Thyroid gland (tissue), 4 donors: ENCODE measurements around the gene MMP20.

Experiments used
- POLR2A ChIP-seq, 2 donors: fragments of 450-650 bp; IDR thresholded peaks; one replicate each; pipeline ENCODE4 v1.6.1; 2017; ENCODE audit warnings: antibody characterized with exemption in 2 of 2, mild to moderate bottlenecking in 2 of 2, moderate library complexity in 1 of 2
- TF ChIP-seq, protein P1 (sequence below), 6 experiments: fragments of 200-600 bp in 3 of 6; fragments of 450-650 bp in 3 of 6; sonication (generic) in 3 of 6; IDR thresholded peaks; one replicate each; pipeline ENCODE4 v1.5.1; 2016 to 2019; ENCODE audit warnings: antibody characterized with exemption in 6 of 6, mild to moderate bottlenecking in 2 of 6, inconsistent platforms in 1 of 6, moderate library complexity in 1 of 6

DNA sequence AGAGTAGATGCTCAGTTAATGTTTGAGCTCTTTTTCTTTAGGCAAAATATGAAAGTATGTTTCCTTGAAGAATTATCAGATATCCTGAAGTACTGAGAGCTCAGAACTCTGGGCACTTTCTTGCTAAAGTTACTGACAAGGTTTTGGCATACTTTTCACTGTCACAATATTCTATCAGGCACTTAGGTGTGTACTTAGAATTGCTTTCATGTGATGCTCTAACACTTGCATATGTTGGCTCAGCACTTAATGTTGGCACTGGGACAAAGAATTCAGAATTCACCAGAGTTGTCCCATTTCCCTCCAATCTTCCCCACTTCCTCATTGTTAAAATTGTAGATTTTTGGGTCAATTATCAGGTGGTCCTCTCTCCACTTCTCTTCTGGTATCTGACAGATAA lies 5.0 kb downstream of the MMP20 start:
- TF ChIP-seq, protein P1, sequence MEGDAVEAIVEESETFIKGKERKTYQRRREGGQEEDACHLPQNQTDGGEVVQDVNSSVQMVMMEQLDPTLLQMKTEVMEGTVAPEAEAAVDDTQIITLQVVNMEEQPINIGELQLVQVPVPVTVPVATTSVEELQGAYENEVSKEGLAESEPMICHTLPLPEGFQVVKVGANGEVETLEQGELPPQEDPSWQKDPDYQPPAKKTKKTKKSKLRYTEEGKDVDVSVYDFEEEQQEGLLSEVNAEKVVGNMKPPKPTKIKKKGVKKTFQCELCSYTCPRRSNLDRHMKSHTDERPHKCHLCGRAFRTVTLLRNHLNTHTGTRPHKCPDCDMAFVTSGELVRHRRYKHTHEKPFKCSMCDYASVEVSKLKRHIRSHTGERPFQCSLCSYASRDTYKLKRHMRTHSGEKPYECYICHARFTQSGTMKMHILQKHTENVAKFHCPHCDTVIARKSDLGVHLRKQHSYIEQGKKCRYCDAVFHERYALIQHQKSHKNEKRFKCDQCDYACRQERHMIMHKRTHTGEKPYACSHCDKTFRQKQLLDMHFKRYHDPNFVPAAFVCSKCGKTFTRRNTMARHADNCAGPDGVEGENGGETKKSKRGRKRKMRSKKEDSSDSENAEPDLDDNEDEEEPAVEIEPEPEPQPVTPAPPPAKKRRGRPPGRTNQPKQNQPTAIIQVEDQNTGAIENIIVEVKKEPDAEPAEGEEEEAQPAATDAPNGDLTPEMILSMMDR (IDR thresholded peaks at IDR 0.05) = no peak
- no peak for TF ChIP-seq POLR2A (IDR thresholded peaks at IDR 0.05)
